Measurements from ENCODE around the gene U2SURP.

DNA sequence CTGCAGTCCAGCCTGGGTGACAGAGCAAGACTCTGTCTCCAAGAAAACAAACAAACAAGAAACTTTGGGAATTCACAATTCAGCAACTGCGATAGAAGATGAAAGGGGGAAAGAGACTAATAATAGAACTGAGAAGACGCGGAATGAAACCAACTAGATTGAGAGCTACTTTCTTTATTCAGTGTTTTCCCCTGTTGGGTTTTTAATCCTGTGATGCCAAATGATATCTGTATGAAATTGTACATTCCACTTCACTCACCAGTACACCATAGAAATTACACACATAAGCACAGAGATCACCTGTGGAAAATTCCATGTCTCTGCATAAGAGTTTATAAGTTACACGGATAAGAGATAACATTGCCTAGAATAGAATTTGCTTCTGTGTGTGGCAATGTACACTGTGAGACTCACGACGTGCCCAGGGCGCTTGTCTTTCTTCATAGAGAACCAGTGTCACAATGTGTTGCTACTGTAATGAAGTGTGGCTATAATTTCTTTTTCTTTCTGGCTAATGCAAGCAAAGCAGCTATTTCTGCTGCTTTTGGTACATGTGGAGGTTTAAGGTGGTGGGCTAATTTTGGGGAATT, 100.5 kb downstream of the U2SURP start:
- TF ChIP-seq, protein P1, sequence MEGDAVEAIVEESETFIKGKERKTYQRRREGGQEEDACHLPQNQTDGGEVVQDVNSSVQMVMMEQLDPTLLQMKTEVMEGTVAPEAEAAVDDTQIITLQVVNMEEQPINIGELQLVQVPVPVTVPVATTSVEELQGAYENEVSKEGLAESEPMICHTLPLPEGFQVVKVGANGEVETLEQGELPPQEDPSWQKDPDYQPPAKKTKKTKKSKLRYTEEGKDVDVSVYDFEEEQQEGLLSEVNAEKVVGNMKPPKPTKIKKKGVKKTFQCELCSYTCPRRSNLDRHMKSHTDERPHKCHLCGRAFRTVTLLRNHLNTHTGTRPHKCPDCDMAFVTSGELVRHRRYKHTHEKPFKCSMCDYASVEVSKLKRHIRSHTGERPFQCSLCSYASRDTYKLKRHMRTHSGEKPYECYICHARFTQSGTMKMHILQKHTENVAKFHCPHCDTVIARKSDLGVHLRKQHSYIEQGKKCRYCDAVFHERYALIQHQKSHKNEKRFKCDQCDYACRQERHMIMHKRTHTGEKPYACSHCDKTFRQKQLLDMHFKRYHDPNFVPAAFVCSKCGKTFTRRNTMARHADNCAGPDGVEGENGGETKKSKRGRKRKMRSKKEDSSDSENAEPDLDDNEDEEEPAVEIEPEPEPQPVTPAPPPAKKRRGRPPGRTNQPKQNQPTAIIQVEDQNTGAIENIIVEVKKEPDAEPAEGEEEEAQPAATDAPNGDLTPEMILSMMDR (IDR thresholded peaks at IDR 0.05), result no peak
- TF ChIP-seq POLR2AphosphoS5 (IDR thresholded peaks at IDR 0.05) (no peak), POLR2A (IDR thresholded peaks at IDR 0.05; ENCODE audit: low read depth) (no peak), EP300 (IDR thresholded peaks at IDR 0.05) (no peak)
